Mesothelial cell of epicardium (in vitro differentiated cells): ENCODE data around the gene ADD1. TPM values are rescaled to one million over a fixed set of nuclear protein-coding genes. Genes with fewer than 3 reads are reported as not detected.

Experiments used
- DNase-seq, 2 experiments: peaks; one replicate each; pipeline ENCODE4 v3.0.0; 2021; ENCODE audit warnings: low spot score in 2 of 2; ENCODE audit not compliant: unreplicated experiment in 2 of 2
- H3K27ac Mint-ChIP-seq: 2 replicates; pipeline ENCODE4 v1.8.0; 2021; ENCODE audit warnings: mixed read lengths
- H3K27me3 Mint-ChIP-seq: 2 replicates; pipeline ENCODE4 v1.8.0; 2021; ENCODE audit warnings: low read depth, mixed read lengths
- H3K36me3 Mint-ChIP-seq: 2 replicates; pipeline ENCODE4 v1.8.0; 2021; ENCODE audit warnings: mixed read lengths
- H3K4me1 Mint-ChIP-seq: 2 replicates; pipeline ENCODE4 v1.8.0; 2021; ENCODE audit warnings: mixed read lengths
- H3K4me3 Mint-ChIP-seq: 2 replicates; pipeline ENCODE4 v1.8.0; 2021; ENCODE audit warnings: mild to moderate bottlenecking, moderate library complexity, mixed read lengths
- H3K9me3 Mint-ChIP-seq: 2 replicates; pipeline ENCODE4 v1.8.0; 2021; ENCODE audit warnings: mixed read lengths
- CTCF ChIP-seq: fragments of 200-600 bp; sonication (generic); IDR thresholded peaks from one replicate; pipeline ENCODE4 v1.5.0; 2021; ENCODE audit warnings: antibody characterized with exemption; ENCODE audit not compliant: unreplicated experiment
- total RNA-seq: library from RNA; stranded (reverse); gene quantifications from 3 replicates; pipeline ENCODE4 v1.2.1, GENCODE V29; 2021

Gene ADD1
- total RNA-seq, 1 donor from 2014 or later = 297 TPM

GRCh38 chr4:2875556-2875955 is 31.9 kb downstream of the ADD1 start:
- H3K27me3 Mint-ChIP-seq = no peaks in the 10 kb centered on the region
- no peak overlapping the region for H3K27ac Mint-ChIP-seq
- peaks cover 35% of the 10 kb centered on the region for H3K36me3 Mint-ChIP-seq
- no peak overlapping the region for H3K4me3 Mint-ChIP-seq
- H3K4me1 Mint-ChIP-seq = peaks cover 10% of the 10 kb centered on the region
- H3K9me3 Mint-ChIP-seq = no peaks in the 10 kb centered on the region
- no peak for TF ChIP-seq CTCF
- no peak for DNase-seq

GRCh38 chr4:2878346-2878745 is 34.7 kb downstream of the ADD1 start:
- TF ChIP-seq CTCF = no peak

GRCh38 chr4:2879026-2879425 is 35.4 kb downstream of the ADD1 start:
- H3K4me1 Mint-ChIP-seq = peaks cover 2% of the 10 kb centered on the region
- H3K27me3 Mint-ChIP-seq = no peaks in the 10 kb centered on the region
- H3K4me3 Mint-ChIP-seq = no peak overlapping the region
- no peak for TF ChIP-seq CTCF
- H3K36me3 Mint-ChIP-seq = peaks cover 50% of the 10 kb centered on the region
- no peak for DNase-seq
- H3K9me3 Mint-ChIP-seq = no peaks in the 10 kb centered on the region
- H3K27ac Mint-ChIP-seq = no peak overlapping the region

More at GRCh38 chr4:2878346-2878745, 34.7 kb downstream of the ADD1 start:
- H3K27me3 Mint-ChIP-seq = no peaks in the 10 kb centered on the region
- no peaks in the 10 kb centered on the region for H3K9me3 Mint-ChIP-seq
- H3K4me3 Mint-ChIP-seq = no peak overlapping the region
- peaks cover 45% of the 10 kb centered on the region for H3K36me3 Mint-ChIP-seq
- no peak overlapping the region for H3K27ac Mint-ChIP-seq
- H3K4me1 Mint-ChIP-seq = peaks cover 6% of the 10 kb centered on the region
- DNase-seq = no peak

- H3K4me1 Mint-ChIP-seq = peaks cover 1% of the 10 kb centered on the region
- H3K27ac Mint-ChIP-seq = no peak overlapping the region
- TF ChIP-seq CTCF = no peak
- no peaks in the 10 kb centered on the region for H3K27me3 Mint-ChIP-seq
- DNase-seq = no peak
- H3K36me3 Mint-ChIP-seq = peaks cover 60% of the 10 kb centered on the region
- H3K4me3 Mint-ChIP-seq = no peak overlapping the region
- no peaks in the 10 kb centered on the region for H3K9me3 Mint-ChIP-seq
Observed at GRCh38 chr4:2881431-2881830, 37.8 kb downstream of the ADD1 start.

- Mint-ChIP-seq H3K9me3 (no peaks in the 10 kb centered on the region), H3K4me1 (peaks cover 1% of the 10 kb centered on the region), H3K27me3 (no peaks in the 10 kb centered on the region), H3K4me3 (no peak overlapping the region), H3K36me3 (peaks cover 64% of the 10 kb centered on the region), H3K27ac (no peak overlapping the region)
- no peak for DNase-seq
- TF ChIP-seq CTCF = no peak
Observed at GRCh38 chr4:2882341-2882740, 38.7 kb downstream of the ADD1 start.

GRCh38 chr4:2886161-2886560 is 42.5 kb downstream of the ADD1 start:
- H3K4me3 Mint-ChIP-seq = no peak overlapping the region
- peaks cover 51% of the 10 kb centered on the region for H3K36me3 Mint-ChIP-seq
- no peaks in the 10 kb centered on the region for H3K27me3 Mint-ChIP-seq
- TF ChIP-seq CTCF = no peak
- H3K27ac Mint-ChIP-seq = no peak overlapping the region
- H3K9me3 Mint-ChIP-seq = no peaks in the 10 kb centered on the region
- DNase-seq = no peak
- H3K4me1 Mint-ChIP-seq = peaks cover 1% of the 10 kb centered on the region
